SK-N-SH (cell line): ENCODE results near the gene KNG1. TPM values are rescaled to one million over a fixed set of nuclear protein-coding genes. Genes with fewer than 3 reads are reported as not detected.

Source experiments
- CTCF ChIA-PET: fragments of 300-600, 350-600 bp; formaldehyde crosslinking; extraction: SDS; loops from one replicate; lab custom pipeline; 2021; lab: Yijun Ruan, JAX
- POLR2A ChIA-PET: fragments of 350-600 bp; sonication (Branson Sonifier 250); formaldehyde crosslinking; extraction: SDS; loops from one replicate; lab custom pipeline; 2020; ENCODE audit warnings: antibody characterized with exemption, inconsistent platforms; lab: Yijun Ruan, JAX
- DNase-seq: peaks from one replicate; pipeline ENCODE4 v3.0.0; 2012
- H2AFZ ChIP-seq: fragments of 200-600 bp; sonication (generic); 2 replicates; pipeline ENCODE4 v1.8.1; 2016; ENCODE audit warnings: antibody characterized with exemption, mild to moderate bottlenecking, low read depth
- H3F3A ChIP-seq: fragments of 200-600 bp; sonication (generic); replicated peaks from 2 replicates; pipeline ENCODE3; 2016; ENCODE audit warnings: antibody characterized with exemption, mild to moderate bottlenecking; ENCODE audit not compliant: insufficient read depth
- H3K27ac ChIP-seq, 2 experiments: fragments of 200-500 bp in 1 of 2; fragments of 200-600 bp in 1 of 2; sonication (Bioruptor generic) in 1 of 2; sonication (generic), shearing (Covaris generic) in 1 of 2; 2 replicates each; pipeline versions ENCODE4 v1.5.1 to v1.6.1; 2014 to 2016; ENCODE audit warnings: low read depth in 2 of 2, inconsistent platforms in 1 of 2, low read length in 1 of 2, mild to moderate bottlenecking in 1 of 2, mixed read lengths in 1 of 2
- H3K27me3 ChIP-seq: fragments of 200-600 bp; sonication (generic), shearing (Covaris generic); 2 replicates; pipeline ENCODE4 v1.6.1; 2016; ENCODE audit warnings: mixed run types; ENCODE audit not compliant: insufficient read depth
- H3K36me3 ChIP-seq, 2 experiments: fragments of 200-500 bp in 1 of 2; fragments of 200-600 bp in 1 of 2; sonication (Bioruptor generic) in 1 of 2; sonication (generic) in 1 of 2; replicated peaks in 1 of 2; 2 replicates each; pipeline versions ENCODE3 to v1.5.1; 2014 to 2016; ENCODE audit warnings: low read length in 1 of 2, mild to moderate bottlenecking in 1 of 2; ENCODE audit not compliant: insufficient read depth in 2 of 2, control insufficient read depth in 1 of 2
- H3K4me1 ChIP-seq, 2 experiments: fragments of 200-500 bp in 1 of 2; fragments of 200-600 bp in 1 of 2; sonication (Bioruptor generic) in 1 of 2; sonication (generic), shearing (Covaris generic) in 1 of 2; 2 replicates each; pipeline versions ENCODE4 v1.5.1 to v1.6.1; 2014 to 2016; ENCODE audit warnings: low read depth in 1 of 2, low read length in 1 of 2, mixed run types in 1 of 2; ENCODE audit not compliant: insufficient read depth in 2 of 2, control insufficient read depth in 1 of 2
- H3K4me2 ChIP-seq: fragments of 200-600 bp; sonication (generic), shearing (Covaris generic); 2 replicates; pipeline ENCODE4 v1.6.1; 2017; ENCODE audit warnings: mixed run types
- H3K4me3 ChIP-seq, 2 experiments: fragments of 200-500 bp in 1 of 2; fragments of 200-600 bp in 1 of 2; sonication (Bioruptor generic) in 1 of 2; sonication (generic), shearing (Covaris generic) in 1 of 2; 2 replicates each; pipeline versions ENCODE4 v1.5.1 to v1.8.1; 2014 to 2016; ENCODE audit warnings: low read depth in 2 of 2, inconsistent platforms in 1 of 2, low read length in 1 of 2, mild to moderate bottlenecking in 1 of 2, mixed read lengths in 1 of 2, moderate library complexity in 1 of 2
- H3K79me2 ChIP-seq: fragments of 200-600 bp; sonication (generic); 2 replicates; pipeline ENCODE4 v1.8.1; 2017; ENCODE audit warnings: mild to moderate bottlenecking; ENCODE audit not compliant: insufficient read depth
- H3K9ac ChIP-seq: fragments of 200-600 bp; sonication (generic); 2 replicates; pipeline ENCODE4 v1.6.1; 2017; ENCODE audit warnings: mixed run types
- H3K9me2 ChIP-seq: fragments of 200-600 bp; sonication (generic); 2 replicates; pipeline ENCODE4 v1.6.1; 2017; ENCODE audit warnings: mixed run types
- H3K9me3 ChIP-seq: fragments of 200-600 bp; sonication (generic); 2 replicates; pipeline ENCODE4 v1.6.1; 2017; ENCODE audit warnings: mixed run types, mild to moderate bottlenecking, moderate library complexity
- H4K20me1 ChIP-seq: fragments of 200-600 bp; sonication (generic); 2 replicates; pipeline ENCODE4 v1.6.1; 2017; ENCODE audit warnings: mild to moderate bottlenecking, mixed run types; ENCODE audit not compliant: insufficient read depth
- ELF1 ChIP-seq: IDR thresholded peaks from 2 replicates; pipeline ENCODE4 v1.4.0; 2012
- FOXJ3 ChIP-seq: sonication (generic); formaldehyde crosslinking; IDR thresholded peaks from 2 replicates; pipeline ENCODE4 v1.5.1; 2020; ENCODE audit warnings: mild to moderate bottlenecking, missing genetic modification reagents
- GABPA ChIP-seq: IDR thresholded peaks from 2 replicates; pipeline ENCODE4 v1.4.0; 2012; ENCODE audit warnings: low read depth, mild to moderate bottlenecking
- IRF3 ChIP-seq: fragments of 150-350 bp; IDR thresholded peaks from 2 replicates; pipeline ENCODE4 v1.6.1; 2016; ENCODE audit warnings: mild to moderate bottlenecking, low read depth, low read length
- JUND ChIP-seq: IDR thresholded peaks from 2 replicates; pipeline ENCODE4 v1.4.0; 2012
- POLR2AphosphoS5 ChIP-seq: IDR thresholded peaks from 2 replicates; pipeline ENCODE4 v1.6.1; 2012; ENCODE audit warnings: low read depth, low read length
- RAD21 ChIP-seq: IDR thresholded peaks from 2 replicates; pipeline ENCODE4 v1.6.1; 2012; ENCODE audit warnings: mild to moderate bottlenecking, low read length
- REST ChIP-seq: IDR thresholded peaks from 2 replicates; pipeline ENCODE4 v1.6.1; 2012; ENCODE audit warnings: mild to moderate bottlenecking, low read depth, low read length, moderate library complexity
- SIN3A ChIP-seq: IDR thresholded peaks from 2 replicates; pipeline ENCODE4 v1.6.1; 2012; ENCODE audit warnings: low read depth, mild to moderate bottlenecking, low read length, moderate library complexity, borderline replicate concordance
- TAF1 ChIP-seq: IDR thresholded peaks from 2 replicates; pipeline ENCODE4 v1.6.1; 2012; ENCODE audit warnings: low read depth, mild to moderate bottlenecking, low read length, moderate library complexity, borderline replicate concordance
- TEAD4 ChIP-seq: IDR thresholded peaks from 2 replicates; pipeline ENCODE4 v1.4.0; 2012; ENCODE audit warnings: mild to moderate bottlenecking, borderline replicate concordance; ENCODE audit not compliant: insufficient read depth
- ZBTB33 ChIP-seq: IDR thresholded peaks from 2 replicates; pipeline ENCODE4 v1.4.0; 2012; ENCODE audit warnings: low read depth, borderline replicate concordance
- WGBS: methylation state at CpG from one replicate; pipeline ENCODE4 v1.1.6; 2017; ENCODE audit warnings: low lambda C conversion rate; 5-methylcytosine and 5-hydroxymethylcytosine counted together
- polyA plus RNA-seq, 3 experiments: library from polyadenylated mRNA; depleted of rRNA; stranded (reverse); fragments of >200 nt; gene quantifications; 2 replicates each; pipeline ENCODE4 v1.2.3, GENCODE V29; 2012

The KNG1 gene
- polyA plus RNA-seq, 1 of the 3 experiments (the other 2 are of a cell fraction): not detected

- no peak for TF ChIP-seq REST
Observed at GRCh38 chr3:186680869-186681268, 36.3 kb upstream of the KNG1 start (continued).

- 11% methylated on average over 3 of the region's 3 CpGs for WGBS
- POLR2A ChIA-PET: no interaction called here
- Histone ChIP-seq H3K4me1 (no peaks in the 10 kb centered on the region), H3K4me3 (no peak overlapping the region), H3K27me3 (no peaks in the 10 kb centered on the region; the same call in 1 of the 2 replicates), H3K9me2 (no peaks in the 10 kb centered on the region), H3K9ac (no peak overlapping the region), H3K36me3 (no peaks in the 10 kb centered on the region), H2AFZ (no peak overlapping the region), H3K27ac (no peak overlapping the region), H3K9me3 (no peaks in the 10 kb centered on the region), H4K20me1 (no peaks in the 10 kb centered on the region), H3K79me2 (no peaks in the 10 kb centered on the region), H3K4me2 (no peak overlapping the region), H3F3A (no peaks in the 10 kb centered on the region)
- TF ChIP-seq TAF1 (no peak), FOXJ3 (CRISPR knock-in tag) (no peak), RAD21 (no peak), TEAD4 (no peak), GABPA (no peak), JUND (no peak), POLR2AphosphoS5 (no peak), SIN3A (no peak), IRF3 (no peak), ELF1 (no peak), ZBTB33 (no peak)
- CTCF ChIA-PET: no interaction called here
- DNase-seq: no peak
Observed at GRCh38 chr3:186682812-186683211, 34.3 kb upstream of the KNG1 start.
